DND-41 (cell line): ENCODE results near the gene AUTS2.

Experiments used
- EZH2 ChIP-seq: IDR thresholded peaks from 3 replicates; pipeline ENCODE4 v1.6.1; 2012; ENCODE audit warnings: borderline replicate concordance, low read depth, mild to moderate bottlenecking, moderate library complexity, low read length, inconsistent platforms; ENCODE audit not compliant: severe bottlenecking
- TF ChIP-seq, protein P1 (sequence below): IDR thresholded peaks from 2 replicates; pipeline ENCODE4 v1.5.1; 2012; ENCODE audit warnings: borderline replicate concordance, low read length, moderate library complexity, mild to moderate bottlenecking; ENCODE audit not compliant: poor library complexity, severe bottlenecking; ENCODE audit errors: extremely low read depth

DNA sequence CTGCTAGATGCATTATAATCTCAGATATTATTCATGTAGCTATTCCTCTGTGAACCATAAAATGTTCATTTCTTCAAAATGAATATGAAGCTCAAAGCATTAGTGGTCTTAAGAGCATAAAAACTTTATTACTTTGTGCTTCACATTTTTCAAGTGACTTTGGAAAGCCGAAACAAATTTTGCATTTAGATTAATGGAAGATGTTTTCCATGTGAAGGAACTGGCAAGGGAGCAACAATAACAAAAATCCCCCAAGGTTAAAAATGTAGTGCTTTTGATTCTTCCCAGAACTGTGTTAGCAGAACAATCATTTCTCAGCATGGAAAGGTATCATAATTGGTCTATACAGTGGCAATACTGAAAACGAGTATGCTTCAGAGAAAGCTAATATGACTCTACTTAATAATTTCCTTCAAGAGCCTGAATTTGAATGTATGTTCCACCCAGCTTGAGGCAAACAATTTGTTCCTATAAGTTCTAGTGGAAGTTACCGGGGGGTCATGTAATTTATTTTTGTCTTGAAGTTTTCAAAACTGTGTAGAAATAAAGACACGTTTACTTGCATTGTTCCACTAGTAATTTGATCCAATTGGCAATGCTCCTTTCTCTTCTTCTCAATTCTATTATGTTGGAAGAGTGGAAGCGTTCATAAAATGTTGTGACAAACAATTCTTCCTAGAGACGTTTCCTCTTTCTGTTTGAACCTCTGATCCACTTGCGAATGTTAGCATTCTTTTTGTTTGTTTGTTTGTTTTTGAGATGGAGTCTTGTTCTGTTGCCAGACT is 665.4 kb downstream of the AUTS2 start:
- TF ChIP-seq, protein P1, sequence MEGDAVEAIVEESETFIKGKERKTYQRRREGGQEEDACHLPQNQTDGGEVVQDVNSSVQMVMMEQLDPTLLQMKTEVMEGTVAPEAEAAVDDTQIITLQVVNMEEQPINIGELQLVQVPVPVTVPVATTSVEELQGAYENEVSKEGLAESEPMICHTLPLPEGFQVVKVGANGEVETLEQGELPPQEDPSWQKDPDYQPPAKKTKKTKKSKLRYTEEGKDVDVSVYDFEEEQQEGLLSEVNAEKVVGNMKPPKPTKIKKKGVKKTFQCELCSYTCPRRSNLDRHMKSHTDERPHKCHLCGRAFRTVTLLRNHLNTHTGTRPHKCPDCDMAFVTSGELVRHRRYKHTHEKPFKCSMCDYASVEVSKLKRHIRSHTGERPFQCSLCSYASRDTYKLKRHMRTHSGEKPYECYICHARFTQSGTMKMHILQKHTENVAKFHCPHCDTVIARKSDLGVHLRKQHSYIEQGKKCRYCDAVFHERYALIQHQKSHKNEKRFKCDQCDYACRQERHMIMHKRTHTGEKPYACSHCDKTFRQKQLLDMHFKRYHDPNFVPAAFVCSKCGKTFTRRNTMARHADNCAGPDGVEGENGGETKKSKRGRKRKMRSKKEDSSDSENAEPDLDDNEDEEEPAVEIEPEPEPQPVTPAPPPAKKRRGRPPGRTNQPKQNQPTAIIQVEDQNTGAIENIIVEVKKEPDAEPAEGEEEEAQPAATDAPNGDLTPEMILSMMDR: no peak
- TF ChIP-seq EZH2: no peak
